ENCODE data around the gene POLR3K.
A peak's percentile ranks its signal among the peaks of the same experiment; 100 is the strongest.
"Not testable (repeated sequence)": the region's sequence is repeated elsewhere in the genome, so short reads cannot be mapped to it uniquely, and the experiment has no call there.

The POLR3K gene

GRCh38 chr16:25926-26348 is 27.5 kb downstream of the POLR3K start:
- not testable (repeated sequence) for H2AFZ ChIP-seq (ENCODE audit: low read length); H3K9me3 ChIP-seq (ENCODE audit: low read length); H3F3A ChIP-seq (ENCODE audit: insufficient read depth, low read length); H3K9ac ChIP-seq (ENCODE audit: low read length); H3K4me1 ChIP-seq (ENCODE audit: insufficient read depth, low read length, severe bottlenecking); H3K4me2 ChIP-seq (ENCODE audit: low read length); H3K79me2 ChIP-seq (ENCODE audit: insufficient read depth, low read length); H3K4me3 ChIP-seq (ENCODE audit: low read depth, low read length, poor library complexity, severe bottlenecking); H3K27me3 ChIP-seq (ENCODE audit: insufficient read depth, low read length); H4K20me1 ChIP-seq (ENCODE audit: insufficient read depth, low read length); H3K36me3 ChIP-seq (ENCODE audit: insufficient read depth, low read length); H3K27ac ChIP-seq (ENCODE audit: low read depth, low read length, poor library complexity, severe bottlenecking); H3K9me2 ChIP-seq (ENCODE audit: low read depth, low read length)

GRCh38 chr16:24151-24550 is 29.3 kb downstream of the POLR3K start:
- not testable (repeated sequence) for H4K20me1 ChIP-seq (ENCODE audit: insufficient read depth, low read length); H3K79me2 ChIP-seq (ENCODE audit: insufficient read depth, low read length); H3K9me3 ChIP-seq (ENCODE audit: low read length); H3K4me2 ChIP-seq (ENCODE audit: low read length); H3K9me2 ChIP-seq (ENCODE audit: low read depth, low read length); H3K4me1 ChIP-seq (ENCODE audit: insufficient read depth, low read length, severe bottlenecking); H3K27ac ChIP-seq (ENCODE audit: low read depth, low read length, poor library complexity, severe bottlenecking); H3K4me3 ChIP-seq (ENCODE audit: low read depth, low read length, poor library complexity, severe bottlenecking); H3K36me3 ChIP-seq (ENCODE audit: insufficient read depth, low read length); H3F3A ChIP-seq (ENCODE audit: insufficient read depth, low read length); H2AFZ ChIP-seq (ENCODE audit: low read length); H3K9ac ChIP-seq (ENCODE audit: low read length); H3K27me3 ChIP-seq (ENCODE audit: insufficient read depth, low read length)

- H3K27me3 ChIP-seq (ENCODE audit: insufficient read depth, low read length); H3K27ac ChIP-seq (ENCODE audit: low read depth, low read length, poor library complexity, severe bottlenecking); H3K36me3 ChIP-seq (ENCODE audit: insufficient read depth, low read length); H2AFZ ChIP-seq (ENCODE audit: low read length); H3K4me3 ChIP-seq (ENCODE audit: low read depth, low read length, poor library complexity, severe bottlenecking); H3K9me2 ChIP-seq (ENCODE audit: low read depth, low read length); H4K20me1 ChIP-seq (ENCODE audit: insufficient read depth, low read length); H3K9ac ChIP-seq (ENCODE audit: low read length); H3K4me1 ChIP-seq (ENCODE audit: insufficient read depth, low read length, severe bottlenecking); H3K4me2 ChIP-seq (ENCODE audit: low read length); H3K79me2 ChIP-seq (ENCODE audit: insufficient read depth, low read length); H3K9me3 ChIP-seq (ENCODE audit: low read length); H3F3A ChIP-seq (ENCODE audit: insufficient read depth, low read length): not testable (repeated sequence)
Observed at GRCh38 chr16:20886-21285, 32.5 kb downstream of the POLR3K start.

- H3K36me3 ChIP-seq (ENCODE audit: insufficient read depth, low read length); H4K20me1 ChIP-seq (ENCODE audit: insufficient read depth, low read length); H2AFZ ChIP-seq (ENCODE audit: low read length); H3K4me3 ChIP-seq (ENCODE audit: low read depth, low read length, poor library complexity, severe bottlenecking); H3K9me2 ChIP-seq (ENCODE audit: low read depth, low read length); H3K9me3 ChIP-seq (ENCODE audit: low read length); H3F3A ChIP-seq (ENCODE audit: insufficient read depth, low read length); H3K79me2 ChIP-seq (ENCODE audit: insufficient read depth, low read length); H3K27me3 ChIP-seq (ENCODE audit: insufficient read depth, low read length); H3K4me2 ChIP-seq (ENCODE audit: low read length); H3K4me1 ChIP-seq (ENCODE audit: insufficient read depth, low read length, severe bottlenecking); H3K27ac ChIP-seq (ENCODE audit: low read depth, low read length, poor library complexity, severe bottlenecking); H3K9ac ChIP-seq (ENCODE audit: low read length): not testable (repeated sequence)
Observed at GRCh38 chr16:17062-17765, 36.2 kb downstream of the POLR3K start.

GRCh38 chr16:10772-11171 is 42.6 kb downstream of the POLR3K start:
- H3K9ac ChIP-seq (ENCODE audit: low read length); H4K20me1 ChIP-seq (ENCODE audit: insufficient read depth, low read length); H3K79me2 ChIP-seq (ENCODE audit: insufficient read depth, low read length); H3K27ac ChIP-seq (ENCODE audit: low read depth, low read length, poor library complexity, severe bottlenecking); H3K27me3 ChIP-seq (ENCODE audit: insufficient read depth, low read length); H3K4me1 ChIP-seq (ENCODE audit: insufficient read depth, low read length, severe bottlenecking); H3K9me2 ChIP-seq (ENCODE audit: low read depth, low read length); H2AFZ ChIP-seq (ENCODE audit: low read length); H3K4me3 ChIP-seq (ENCODE audit: low read depth, low read length, poor library complexity, severe bottlenecking); H3K4me2 ChIP-seq (ENCODE audit: low read length); H3K9me3 ChIP-seq (ENCODE audit: low read length); H3K36me3 ChIP-seq (ENCODE audit: insufficient read depth, low read length); H3F3A ChIP-seq (ENCODE audit: insufficient read depth, low read length): not testable (repeated sequence)
- peak; percentile 53 for TF ChIP-seq CTCF (IDR thresholded peaks at IDR 0.05; ENCODE audit: low read length)

Measured in OCI-LY1 (cell line).